ENCODE measurements around the gene L3MBTL4. TPM values are rescaled to one million over a fixed set of nuclear protein-coding genes. Genes with fewer than 3 reads are reported as not detected.

Gene L3MBTL4
- polyA plus RNA-seq, 1 of the 3 experiments (the other 2 are of a cell fraction): 0.02 TPM

GRCh38 chr18:6015364-6015763 lies 399.3 kb downstream of the L3MBTL4 start:
- no peak for DNase-seq
- Histone ChIP-seq H3F3A (replicated peaks; ENCODE audit: insufficient read depth) (no peaks in the 10 kb centered on the region), H3K4me2 (no peak overlapping the region), H3K4me1 (ENCODE audit: control insufficient read depth in 1 of 2, insufficient read depth in 2 of 2, low read depth in 1 of 2, low read length in 1 of 2) (no peaks in the 10 kb centered on the region; a peak in 2 of 4 replicates), H3K79me2 (ENCODE audit: insufficient read depth) (no peaks in the 10 kb centered on the region), H3K27ac (ENCODE audit: low read depth in 2 of 2, low read length in 1 of 2) (no peak overlapping the region), H4K20me1 (ENCODE audit: insufficient read depth) (no peaks in the 10 kb centered on the region), H3K9me3 (no peaks in the 10 kb centered on the region), H3K4me3 (ENCODE audit: low read depth in 2 of 2, low read length in 1 of 2) (no peak overlapping the region), H2AFZ (ENCODE audit: low read depth) (no peak overlapping the region), H3K9me2 (no peaks in the 10 kb centered on the region), H3K27me3 (ENCODE audit: insufficient read depth) (no peaks in the 10 kb centered on the region), H3K9ac (no peak overlapping the region), H3K36me3 (replicated peaks in 1 of 2; ENCODE audit: control insufficient read depth in 1 of 2, insufficient read depth in 2 of 2, low read length in 1 of 2) (no peaks in the 10 kb centered on the region)
- POLR2A ChIA-PET: no interaction called here
- WGBS (ENCODE audit: low lambda C conversion rate): 66% methylated on average over 5 of the region's 5 CpGs
- CTCF ChIA-PET: no interaction called here
- no peak for TF ChIP-seq JUND (IDR thresholded peaks at IDR 0.05)
- TF ChIP-seq, protein P1, sequence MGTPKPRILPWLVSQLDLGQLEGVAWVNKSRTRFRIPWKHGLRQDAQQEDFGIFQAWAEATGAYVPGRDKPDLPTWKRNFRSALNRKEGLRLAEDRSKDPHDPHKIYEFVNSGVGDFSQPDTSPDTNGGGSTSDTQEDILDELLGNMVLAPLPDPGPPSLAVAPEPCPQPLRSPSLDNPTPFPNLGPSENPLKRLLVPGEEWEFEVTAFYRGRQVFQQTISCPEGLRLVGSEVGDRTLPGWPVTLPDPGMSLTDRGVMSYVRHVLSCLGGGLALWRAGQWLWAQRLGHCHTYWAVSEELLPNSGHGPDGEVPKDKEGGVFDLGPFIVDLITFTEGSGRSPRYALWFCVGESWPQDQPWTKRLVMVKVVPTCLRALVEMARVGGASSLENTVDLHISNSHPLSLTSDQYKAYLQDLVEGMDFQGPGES (IDR thresholded peaks at IDR 0.05; ENCODE audit: low read depth, low read length): no peak
- TF ChIP-seq POLR2AphosphoS5 (IDR thresholded peaks at IDR 0.05; ENCODE audit: low read depth, low read length): no peak
- no peak for TF ChIP-seq CHD2 (IDR thresholded peaks at IDR 0.05; ENCODE audit: low read length, partially characterized antibody)

DNA sequence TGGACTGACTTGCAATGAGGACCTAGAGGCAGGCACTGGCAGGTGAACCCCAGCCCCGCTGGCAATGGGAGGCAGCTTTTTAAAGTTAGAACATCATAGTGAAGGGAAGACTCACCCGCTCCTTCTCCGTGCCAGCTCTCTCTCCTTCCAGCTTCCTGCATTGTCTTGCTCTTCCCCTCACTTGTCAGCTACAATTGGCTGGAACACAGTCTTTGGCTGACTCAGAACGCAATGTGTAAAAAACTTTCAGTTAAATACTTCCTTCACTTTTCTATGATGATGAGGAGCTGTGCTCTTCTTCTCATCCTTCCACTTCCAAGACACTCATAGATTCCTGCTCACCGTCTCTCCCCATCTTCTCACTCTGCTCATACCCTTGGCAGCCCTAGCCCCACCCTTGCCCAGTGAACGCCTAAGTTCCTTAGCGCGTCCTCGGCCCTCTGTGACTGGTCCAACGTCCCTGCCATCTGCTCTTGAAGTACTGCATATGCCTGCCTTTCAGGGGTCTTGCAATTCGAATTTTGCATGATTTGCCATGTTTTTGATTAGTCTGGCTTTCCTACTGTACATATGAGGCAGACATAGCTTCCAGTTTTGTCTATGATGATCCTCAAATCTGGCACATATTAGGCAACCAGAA lies 401.4 kb downstream of the L3MBTL4 start:
- no peak overlapping the region for H2AFZ ChIP-seq (ENCODE audit: low read depth)
- no peak overlapping the region for H3K27ac ChIP-seq (ENCODE audit: low read depth in 2 of 2, low read length in 1 of 2)
- POLR2A ChIA-PET: no interaction called here
- DNase-seq: no peak
- no peaks in the 10 kb centered on the region; a peak in 1 of 4 replicates for H3K4me1 ChIP-seq (ENCODE audit: control insufficient read depth in 1 of 2, insufficient read depth in 2 of 2, low read depth in 1 of 2, low read length in 1 of 2)
- H3K9me2 ChIP-seq: no peaks in the 10 kb centered on the region
- H4K20me1 ChIP-seq (ENCODE audit: insufficient read depth): no peaks in the 10 kb centered on the region
- no peaks in the 10 kb centered on the region for H3F3A ChIP-seq (replicated peaks; ENCODE audit: insufficient read depth)
- no peak overlapping the region for H3K9ac ChIP-seq
- H3K27me3 ChIP-seq (ENCODE audit: insufficient read depth): no peaks in the 10 kb centered on the region
- H3K4me3 ChIP-seq (ENCODE audit: low read depth in 2 of 2, low read length in 1 of 2): no peak overlapping the region
- no peaks in the 10 kb centered on the region for H3K36me3 ChIP-seq (replicated peaks in 1 of 2; ENCODE audit: control insufficient read depth in 1 of 2, insufficient read depth in 2 of 2, low read length in 1 of 2)
- no peak overlapping the region for H3K4me2 ChIP-seq
- TF ChIP-seq, protein P2, sequence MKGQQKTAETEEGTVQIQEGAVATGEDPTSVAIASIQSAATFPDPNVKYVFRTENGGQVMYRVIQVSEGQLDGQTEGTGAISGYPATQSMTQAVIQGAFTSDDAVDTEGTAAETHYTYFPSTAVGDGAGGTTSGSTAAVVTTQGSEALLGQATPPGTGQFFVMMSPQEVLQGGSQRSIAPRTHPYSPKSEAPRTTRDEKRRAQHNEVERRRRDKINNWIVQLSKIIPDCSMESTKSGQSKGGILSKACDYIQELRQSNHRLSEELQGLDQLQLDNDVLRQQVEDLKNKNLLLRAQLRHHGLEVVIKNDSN (IDR thresholded peaks at IDR 0.05; ENCODE audit: borderline replicate concordance, low read depth): no peak
- TF ChIP-seq RAD21 (IDR thresholded peaks at IDR 0.05; ENCODE audit: low read length) (no peak), RFX5 (IDR thresholded peaks at IDR 0.05; ENCODE audit: low read length) (no peak), YY1 (IDR thresholded peaks at IDR 0.05; ENCODE audit: low read depth) (no peak), TEAD4 (IDR thresholded peaks at IDR 0.05; ENCODE audit: borderline replicate concordance, insufficient read depth) (no peak), FOXM1 (IDR thresholded peaks at IDR 0.05; ENCODE audit: low read depth) (no peak), REST (IDR thresholded peaks at IDR 0.05; ENCODE audit: low read depth, low read length) (no peak), POLR2AphosphoS5 (IDR thresholded peaks at IDR 0.05; ENCODE audit: low read depth, low read length) (no peak), FOSL2 (IDR thresholded peaks at IDR 0.05; ENCODE audit: borderline replicate concordance, low read depth) (no peak), ZBTB33 (IDR thresholded peaks at IDR 0.05; ENCODE audit: borderline replicate concordance, low read depth) (no peak), SIN3A (IDR thresholded peaks at IDR 0.05; ENCODE audit: borderline replicate concordance, low read depth, low read length) (no peak), TAF1 (IDR thresholded peaks at IDR 0.05; ENCODE audit: borderline replicate concordance, low read depth, low read length) (no peak), MEF2A (IDR thresholded peaks at IDR 0.05; ENCODE audit: borderline replicate concordance, low read depth) (no peak), MXI1 (IDR thresholded peaks at IDR 0.05; ENCODE audit: low read depth, low read length) (no peak), CHD2 (IDR thresholded peaks at IDR 0.05; ENCODE audit: low read length, partially characterized antibody) (no peak), TCF12 (IDR thresholded peaks at IDR 0.05) (no peak), RCOR1 (IDR thresholded peaks at IDR 0.05; ENCODE audit: low read length) (no peak), JUND (IDR thresholded peaks at IDR 0.05) (no peak), FOXJ3 (CRISPR knock-in tag; IDR thresholded peaks at IDR 0.05) (no peak)
- no peaks in the 10 kb centered on the region for H3K9me3 ChIP-seq
- 67% methylated on average over 11 of the region's 11 CpGs for WGBS (ENCODE audit: low lambda C conversion rate)
- no peaks in the 10 kb centered on the region for H3K79me2 ChIP-seq (ENCODE audit: insufficient read depth)
- CTCF ChIA-PET: no interaction called here

Data from SK-N-SH (cell line).